Retinal pigment epithelial cell (primary cell): ENCODE measurements around the gene CFAP92.
"Not testable (repeated sequence)": the region's sequence is repeated elsewhere in the genome, so short reads cannot be mapped to it uniquely, and the experiment has no call there.

Source experiments
- DNase-seq: peaks from one replicate; pipeline ENCODE4 v3.0.0-alpha.2; 2010; ENCODE audit warnings: low read depth
- H3K4me3 ChIP-seq: 2 replicates; pipeline ENCODE4 v1.5.1; 2011; ENCODE audit warnings: mild to moderate bottlenecking, low read length, control low read depth, moderate library complexity
- CTCF ChIP-seq: conservative IDR thresholded peaks from 2 replicates; pipeline ENCODE4 v1.5.1; 2011; ENCODE audit warnings: low read depth, low read length, control low read depth, inconsistent platforms

CFAP92 gene

GRCh38 chr3:128895843-128896697 lies 97.8 kb downstream of the CFAP92 start:
- no peak for TF ChIP-seq CTCF
- DNase-seq, result no peak
- no peak overlapping the region for H3K4me3 ChIP-seq

- DNase-seq, result no peak
- H3K4me3 ChIP-seq, result no peak overlapping the region
- no peak for TF ChIP-seq CTCF
Observed at GRCh38 chr3:128889139-128889894, 104.6 kb downstream of the CFAP92 start.

- H3K4me3 ChIP-seq, result no peak overlapping the region
- DNase-seq, result no peak
- TF ChIP-seq CTCF, result no peak
Observed at GRCh38 chr3:128884992-128885391, 108.9 kb downstream of the CFAP92 start.

GRCh38 chr3:128882719-128883118 lies 111.2 kb downstream of the CFAP92 start:
- no peak for TF ChIP-seq CTCF
- H3K4me3 ChIP-seq, result no peak overlapping the region
- DNase-seq, result no peak

- TF ChIP-seq CTCF, result no peak
- H3K4me3 ChIP-seq, result no peak overlapping the region
- DNase-seq, result no peak
Observed at GRCh38 chr3:128881576-128881975, 112.3 kb downstream of the CFAP92 start.

- not testable (repeated sequence) for DNase-seq
- H3K4me3 ChIP-seq, result peak overlapping the region; percentile 71
Observed at GRCh38 chr3:128880455-128880854, 113.4 kb downstream of the CFAP92 start.

GRCh38 chr3:128879991-128880390 lies 113.9 kb downstream of the CFAP92 start:
- no peak for DNase-seq

More at GRCh38 chr3:128879991-128880390, 113.9 kb downstream of the CFAP92 start:
- H3K4me3 ChIP-seq, result peak overlapping the region; percentile 71
- TF ChIP-seq CTCF, result no peak
